ENCODE measurements around the gene CD207. TPM values are rescaled to one million over a fixed set of nuclear protein-coding genes. Genes with fewer than 3 reads are reported as not detected.
"Not testable (repeated sequence)": the region's sequence is repeated elsewhere in the genome, so short reads cannot be mapped to it uniquely, and the experiment has no call there.

The CD207 gene
- under 1 TPM in 1 of 2 donors, not detected in 1; 0.22 TPM for total RNA-seq
- long read RNA-seq, partial matches to known transcripts, result 2 of 2 reads
- long read RNA-seq, other reads (novel, unspliced or antisense), result 0 of 2 reads

DNA sequence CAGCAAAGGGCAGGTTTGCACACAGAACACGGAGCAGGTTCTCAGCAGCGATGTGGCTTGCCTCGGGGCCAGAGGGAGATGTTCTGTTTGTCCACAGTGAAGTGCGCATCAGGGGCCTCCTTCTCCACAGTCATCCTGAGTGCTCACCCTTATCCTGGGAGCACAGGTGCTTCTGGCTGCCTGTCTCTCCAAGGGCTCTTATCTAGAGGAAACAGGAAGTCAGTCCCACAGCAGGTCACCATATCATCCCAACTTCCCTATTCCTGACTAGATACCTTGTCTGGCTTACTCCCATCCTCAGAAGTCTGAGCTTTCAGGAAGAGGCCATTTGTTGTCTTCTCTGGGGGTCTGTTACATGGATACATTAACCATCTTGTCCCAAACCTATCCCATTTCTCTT, at the start of gene CD207:
TSS of gene CD207 (minus strand) at position 174 of the 400 bp plus-strand sequence. CDS start at position 134, 40 bp downstream.
- intact Hi-C loops (cut with DNase I, micrococcal nuclease), result no loop called here
- ATAC-seq, result no peak
- no peak for DNase-seq

DNA sequence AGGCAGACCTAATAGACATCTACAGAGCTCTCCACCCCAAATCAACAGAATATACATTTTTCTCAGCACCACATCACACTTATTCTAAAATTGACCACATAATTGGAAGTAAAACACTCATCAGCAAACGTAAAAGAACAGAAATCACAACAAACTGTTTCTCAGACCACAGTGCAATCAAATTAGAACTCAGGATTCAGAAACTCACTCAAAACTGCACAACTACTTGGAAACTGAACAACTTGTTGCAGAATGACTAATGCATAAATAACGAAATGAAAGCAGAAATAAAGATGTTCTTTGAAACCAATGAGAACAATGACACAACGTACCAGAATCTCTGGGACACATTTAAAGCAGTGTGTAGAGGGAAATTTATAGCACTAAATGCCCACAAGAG, 42.9 kb upstream of the CD207 start:
- ATAC-seq, result not testable (repeated sequence)
- intact Hi-C loops (cut with DNase I, micrococcal nuclease), result loop anchor here in 1 of 2 donors (10.0 kb wide), 1 partner anchor 46 kb away; no protein-coding TSS in a partner anchor

DNA sequence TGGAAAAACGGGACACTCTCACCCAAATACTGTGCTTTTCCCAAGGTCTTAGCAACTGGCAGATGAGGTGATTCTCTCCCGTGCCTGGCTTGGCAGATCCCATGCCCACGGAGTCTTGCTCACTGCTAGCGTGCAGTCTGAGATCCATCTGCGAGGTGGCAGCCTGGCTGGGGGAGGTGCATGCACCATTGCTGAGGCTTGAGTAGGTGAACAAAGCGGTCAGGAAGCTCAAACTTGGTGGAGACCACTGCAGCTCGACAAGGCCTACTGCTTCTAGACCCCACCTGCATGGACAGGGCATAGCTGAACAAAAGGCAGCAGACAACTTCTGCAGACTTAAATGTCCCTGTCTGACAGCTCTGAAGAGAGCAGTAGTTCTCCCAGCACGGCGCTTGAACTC, 40.5 kb upstream of the CD207 start:
- intact Hi-C loops (cut with DNase I, micrococcal nuclease), result loop anchor here in 1 of 2 donors (10.0 kb wide), 1 partner anchor 49 kb away; no protein-coding TSS in a partner anchor
- ATAC-seq, DNase-seq: not testable (repeated sequence)

More for the DNA sequence above, 42.9 kb upstream of the CD207 start:
- not testable (repeated sequence) for DNase-seq

DNA sequence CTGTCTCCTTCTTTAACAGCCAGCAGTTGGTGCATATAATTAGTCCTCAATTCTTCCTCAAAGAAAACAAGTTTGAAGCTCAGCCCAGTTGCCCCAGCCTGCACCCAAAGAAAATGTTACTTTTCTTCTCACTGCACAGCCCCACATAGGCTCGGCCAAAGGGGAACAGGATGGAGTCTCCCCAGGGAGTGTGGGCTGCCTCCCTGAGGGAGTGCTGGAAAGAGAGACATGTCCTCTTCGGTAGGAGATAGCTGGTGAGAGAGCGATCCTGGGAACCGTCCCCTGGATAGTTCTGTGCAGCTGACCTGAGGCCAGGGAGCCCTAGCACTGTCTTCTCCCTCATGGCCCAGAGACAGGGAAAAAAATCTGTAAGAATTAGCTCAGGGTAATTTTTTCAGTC, 37.9 kb upstream of the CD207 start:
- no peak for ATAC-seq
- intact Hi-C loops (cut with DNase I, micrococcal nuclease), result loop anchor here (5.0 to 10.0 kb wide), 3 partner anchors 44 to 74 kb away; no protein-coding TSS in a partner anchor
- DNase-seq, result no peak

DNA sequence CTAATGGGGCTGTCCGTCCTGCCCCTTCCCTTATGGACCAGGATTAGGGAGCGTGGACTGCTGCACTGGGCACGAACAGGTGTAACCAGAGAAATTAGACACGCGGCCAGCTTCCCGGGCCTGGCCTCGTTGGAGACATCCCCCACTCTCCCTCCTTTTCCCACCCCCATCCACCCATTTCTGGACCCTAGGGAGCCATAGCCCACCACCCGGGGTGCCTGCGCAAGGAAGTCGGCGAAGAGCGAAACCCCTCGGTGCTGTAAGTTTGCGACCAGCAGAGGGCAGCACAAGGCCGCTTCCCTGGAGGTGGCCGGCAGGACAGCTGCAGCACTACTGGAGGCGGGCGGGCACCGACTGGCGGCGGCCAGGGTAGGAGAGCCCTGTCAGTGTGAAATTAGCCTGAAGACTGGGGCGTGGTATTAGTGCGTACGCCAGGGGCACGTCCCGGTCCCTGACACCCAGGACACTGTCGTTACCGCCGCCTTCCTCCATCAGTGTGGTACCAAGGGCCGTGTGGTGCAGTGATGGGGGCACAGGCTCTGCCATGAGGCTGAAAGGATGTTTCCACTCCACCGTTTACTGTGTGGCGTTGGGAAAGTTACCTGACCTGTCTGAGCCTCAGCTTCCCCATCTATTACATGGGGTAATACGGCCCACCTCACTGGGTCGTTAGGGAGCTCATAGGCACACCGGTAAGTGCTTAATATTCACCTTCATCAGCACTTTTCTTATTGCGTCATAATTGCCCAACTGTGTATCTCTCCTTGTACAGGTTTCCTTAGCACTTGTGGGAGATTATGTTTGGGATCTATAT, 36.0 kb upstream of the CD207 start:
- peak; percentile 72 to 91 for DNase-seq
- peak; percentile 98 for ATAC-seq
- intact Hi-C loops (cut with DNase I, micrococcal nuclease), result loop anchor here (5.0 to 10.0 kb wide), 3 partner anchors 46 to 76 kb away; no protein-coding TSS in a partner anchor

DNA sequence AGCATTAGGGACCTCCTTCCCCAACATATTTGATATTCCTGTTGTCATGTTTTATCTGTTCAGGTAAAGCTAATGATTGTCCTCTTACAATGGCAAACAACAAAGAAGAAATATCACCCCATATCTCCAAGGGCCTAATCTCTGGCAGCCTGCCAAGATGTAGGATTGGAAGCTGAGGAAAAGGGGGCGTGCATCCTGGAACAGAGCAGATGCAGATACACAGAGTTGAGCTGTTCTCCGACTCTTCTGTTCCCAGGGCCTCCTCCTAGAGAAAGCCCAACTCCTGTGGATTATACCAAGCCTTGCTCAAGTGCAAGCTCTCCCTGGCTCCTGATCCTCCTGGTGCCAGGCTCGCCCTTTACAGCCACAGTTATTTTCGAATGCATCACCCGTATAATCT, 35.2 kb upstream of the CD207 start:
- no peak for DNase-seq
- no peak for ATAC-seq
- intact Hi-C loops (cut with DNase I, micrococcal nuclease), result loop anchor here (5.0 to 10.0 kb wide), 3 partner anchors 47 to 77 kb away; no protein-coding TSS in a partner anchor

DNA sequence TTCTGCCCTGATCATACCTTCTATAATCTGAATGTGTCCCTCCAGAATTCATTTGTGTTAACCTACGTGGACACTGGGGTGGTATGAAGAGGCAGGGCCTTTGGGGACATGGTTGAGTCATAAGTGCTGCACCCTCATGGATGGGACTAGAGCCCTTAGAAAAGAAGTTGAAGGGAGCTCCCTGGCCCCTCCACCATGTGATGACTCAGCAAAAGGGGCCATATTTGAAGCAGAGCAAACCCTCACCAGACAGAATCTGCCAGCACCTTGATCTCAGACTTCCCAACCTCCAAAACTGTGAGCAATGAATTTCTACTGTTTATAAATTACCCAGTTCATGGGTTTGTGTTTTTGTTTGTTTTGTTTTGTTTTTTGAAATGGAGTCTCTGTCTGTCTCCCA, 33.4 kb upstream of the CD207 start:
- intact Hi-C loops (cut with DNase I, micrococcal nuclease), result no loop called here
- DNase-seq (no peak), ATAC-seq (no peak)

DNA sequence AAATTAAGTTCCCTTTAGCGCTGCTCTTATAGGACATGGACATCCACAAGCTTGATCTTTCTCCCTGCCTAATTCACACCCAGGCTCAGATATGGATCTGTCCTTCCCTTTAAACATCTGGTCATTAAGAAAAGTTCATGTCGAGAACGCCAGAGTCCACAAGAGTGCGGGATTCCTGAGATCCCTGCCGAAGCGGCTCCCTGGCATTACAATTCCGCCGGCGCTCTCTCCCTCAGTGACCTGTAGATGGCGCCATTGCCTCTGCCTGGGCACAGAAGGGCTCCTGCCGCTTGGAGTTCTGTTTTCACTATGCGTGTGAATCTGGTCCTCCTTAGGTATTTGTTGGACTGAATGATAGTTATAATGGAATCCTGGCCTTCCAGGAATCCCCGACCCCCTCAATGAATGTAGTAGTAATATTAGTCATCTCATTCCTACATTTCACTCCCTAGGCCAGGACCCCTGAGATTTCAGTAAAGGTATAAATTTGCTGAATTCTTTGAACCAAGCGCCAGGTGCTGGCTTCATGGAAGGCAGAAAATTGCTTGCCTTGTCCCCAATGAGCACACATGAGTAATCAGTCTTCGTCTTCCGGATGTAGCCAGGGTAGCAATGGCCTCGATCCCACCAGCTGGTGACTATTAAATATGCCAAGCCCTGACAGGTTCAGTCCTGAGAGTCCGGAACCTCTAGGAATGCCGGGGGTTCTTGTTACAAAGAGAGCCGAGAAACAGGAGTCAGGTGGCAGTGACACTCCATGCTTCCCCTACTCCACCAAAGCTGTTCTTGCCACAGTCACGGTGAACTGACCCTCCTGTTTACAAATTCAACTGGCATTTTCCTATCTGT, 26.4 kb upstream of the CD207 start:
- intact Hi-C loops (cut with DNase I, micrococcal nuclease), result no loop called here

DNA sequence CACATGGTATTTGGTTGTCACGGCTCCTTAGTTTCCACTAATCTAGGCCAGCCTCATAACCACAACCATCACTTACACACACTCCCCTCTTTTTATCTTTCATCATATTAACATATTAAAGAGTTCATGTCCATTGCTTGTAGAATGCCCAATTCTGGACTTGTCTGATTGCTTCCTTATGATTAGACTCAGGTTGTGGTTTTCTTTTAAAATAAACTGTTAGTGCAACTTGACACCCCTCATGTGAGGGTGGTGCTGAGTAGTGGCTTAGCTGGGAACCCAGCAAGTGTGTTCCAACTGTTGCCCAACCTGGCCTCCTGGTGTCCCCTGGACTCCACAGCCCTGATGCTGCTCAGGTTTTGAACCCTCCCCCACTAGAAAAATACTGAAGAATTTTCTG, 20.1 kb upstream of the CD207 start:
- ATAC-seq, result no peak
- DNase-seq, result no peak
- intact Hi-C loops (cut with DNase I, micrococcal nuclease), result no loop called here

More for the DNA sequence above, 26.4 kb upstream of the CD207 start:
- DNase-seq (peak; percentile 46 to 78), ATAC-seq (peak; percentile 85)

DNA sequence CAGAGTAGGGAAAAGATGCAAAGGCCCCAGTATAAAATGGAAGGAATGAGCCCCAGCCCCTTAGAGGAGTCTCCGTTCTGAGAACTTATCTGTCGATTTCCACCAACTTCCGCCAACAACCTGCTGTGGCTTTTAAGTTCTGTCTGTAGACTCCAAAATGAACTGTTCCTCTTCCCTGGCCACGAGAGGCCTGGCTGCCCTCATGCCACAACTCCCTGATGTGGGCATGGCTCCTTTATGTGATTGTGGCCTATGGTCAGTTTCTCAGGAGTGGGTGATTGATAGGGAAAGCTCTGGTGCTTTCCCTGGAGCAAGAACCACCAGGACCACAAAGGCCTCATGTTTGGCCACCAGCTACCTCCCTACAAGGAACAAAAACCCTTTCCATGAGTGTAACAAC, 18.8 kb upstream of the CD207 start:
- intact Hi-C loops (cut with DNase I, micrococcal nuclease), result no loop called here
- DNase-seq, result no peak
- no peak for ATAC-seq

DNA sequence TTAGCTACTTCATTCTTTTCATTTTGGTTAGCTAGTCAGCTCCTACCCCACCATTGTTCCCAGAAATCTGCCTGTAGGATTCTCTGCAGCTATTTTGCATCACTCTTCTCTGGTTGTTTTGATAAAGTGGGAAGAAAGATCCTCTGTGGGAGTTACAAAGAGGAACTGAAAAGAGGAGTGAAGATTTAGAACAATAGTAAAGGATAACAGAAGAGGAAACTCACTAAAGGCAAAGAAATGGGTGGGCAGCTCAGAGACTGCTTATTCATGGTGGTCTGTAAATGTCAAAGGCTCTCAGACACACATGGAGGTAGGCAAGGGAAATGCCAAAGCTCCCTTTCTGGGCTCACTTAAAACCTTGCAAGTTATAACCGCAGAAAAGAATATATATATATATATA, 17.2 kb upstream of the CD207 start:
- ATAC-seq (no peak), DNase-seq (no peak)
- intact Hi-C loops (cut with DNase I, micrococcal nuclease), result no loop called here

DNA sequence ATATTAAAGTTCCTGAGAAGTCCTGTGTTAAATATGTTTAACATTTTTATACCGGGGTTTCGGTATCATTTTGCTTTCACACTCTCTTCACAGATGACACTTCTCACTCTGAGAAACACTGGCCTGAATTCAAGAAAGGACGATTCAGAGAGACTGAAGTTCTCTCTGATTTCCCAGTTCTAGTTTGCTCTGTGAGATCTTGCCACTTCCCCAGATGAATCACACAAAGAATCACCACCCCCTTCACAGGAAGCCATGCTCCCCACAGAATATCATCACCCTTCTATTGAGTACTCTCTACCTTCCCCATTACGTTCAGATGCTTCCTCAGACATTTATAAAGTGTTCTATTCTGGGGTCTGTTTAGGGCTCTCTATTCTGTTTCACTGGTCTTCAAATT, 16.1 kb upstream of the CD207 start:
- intact Hi-C loops (cut with DNase I, micrococcal nuclease), result no loop called here
- ATAC-seq, result no peak
- no peak for DNase-seq

DNA sequence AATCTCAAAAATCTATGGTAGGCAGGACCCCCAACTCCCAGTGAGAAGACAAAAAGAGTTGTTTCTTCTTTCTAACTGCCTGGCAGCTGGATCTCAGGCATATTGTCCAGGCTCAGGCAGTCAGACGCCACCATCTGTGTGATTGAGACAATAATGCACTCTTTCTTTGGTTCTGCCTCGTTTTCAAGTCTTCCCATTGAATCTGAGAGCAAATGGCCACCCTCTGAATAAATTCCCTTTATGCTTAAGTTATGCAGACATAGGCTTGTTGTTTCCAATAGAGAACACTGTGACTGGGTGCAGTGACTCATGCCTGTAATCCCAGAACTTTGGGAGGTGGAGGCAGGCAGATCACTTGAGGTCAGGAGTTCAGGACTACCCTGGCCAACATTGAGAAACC, 15.3 kb upstream of the CD207 start:
- intact Hi-C loops (cut with DNase I, micrococcal nuclease), result no loop called here

DNA sequence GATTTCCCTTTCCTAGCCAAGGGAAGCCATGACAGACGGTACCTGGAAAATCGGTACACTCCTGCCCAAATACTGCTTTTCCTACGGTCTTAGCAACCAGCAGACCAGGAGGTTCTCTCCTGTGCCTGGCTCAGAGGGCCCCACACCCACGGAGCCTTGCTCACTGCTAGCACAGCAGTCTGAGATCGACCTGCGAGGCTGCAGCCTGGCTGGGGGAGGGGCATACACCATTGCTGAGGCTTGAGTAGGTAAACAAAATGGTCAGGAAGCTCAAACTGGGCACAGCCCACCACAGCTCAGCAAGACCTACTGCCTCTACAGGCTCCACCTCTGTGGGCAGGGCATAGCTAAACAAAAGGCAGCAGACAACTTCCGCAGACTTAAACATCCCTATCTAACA, 6.8 kb upstream of the CD207 start:
- DNase-seq, result no peak
- intact Hi-C loops (cut with DNase I, micrococcal nuclease), result no loop called here
- ATAC-seq, result no peak

More for the DNA sequence above, 15.3 kb upstream of the CD207 start:
- no peak for DNase-seq
- no peak for ATAC-seq

DNA sequence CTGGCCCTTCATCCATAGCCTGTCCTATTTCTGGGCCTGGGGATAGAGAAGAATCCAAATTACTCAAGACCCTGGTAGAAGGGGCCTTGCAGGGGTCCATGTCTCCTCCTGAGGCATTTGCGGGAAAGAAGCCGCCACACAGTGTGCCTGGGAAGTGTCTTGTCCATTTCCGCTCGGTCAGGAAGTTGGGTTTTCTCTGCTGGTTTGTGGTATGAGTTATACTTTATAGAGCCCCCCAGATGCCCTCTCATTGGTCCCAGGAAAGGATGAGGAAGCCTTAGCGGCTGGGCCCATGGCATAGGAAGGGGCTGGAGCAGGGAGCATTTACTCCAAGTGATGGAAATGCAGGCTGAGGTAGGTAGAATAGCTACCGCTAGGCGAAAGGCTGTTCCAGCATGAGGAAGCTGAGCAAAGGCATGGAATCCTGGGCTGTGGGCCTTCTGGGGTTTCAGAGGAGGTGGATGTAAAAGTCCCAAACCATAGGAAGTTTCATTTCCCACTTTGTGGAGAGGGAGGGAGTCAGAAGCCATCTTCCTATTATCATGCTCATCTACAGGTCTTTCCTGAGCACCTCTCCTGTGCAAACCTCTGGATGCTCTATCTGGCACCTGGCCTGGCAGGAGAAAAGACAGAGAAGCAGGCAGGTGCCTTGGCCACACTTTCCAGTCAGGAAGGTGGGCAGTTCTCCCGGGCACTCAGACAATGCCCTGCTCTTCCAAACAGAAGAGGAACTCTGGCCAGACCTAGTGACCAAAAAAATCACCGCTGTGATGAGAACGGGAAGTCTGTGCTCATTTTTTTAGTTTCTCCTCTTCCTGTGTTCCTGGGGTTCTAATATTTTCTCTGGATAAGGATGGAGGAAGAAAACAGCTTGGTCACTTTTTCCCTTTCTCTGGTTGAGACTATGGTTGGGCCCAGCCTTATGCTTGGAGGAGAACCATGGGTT, 2.6 kb upstream of the CD207 start:
- ATAC-seq (no peak), DNase-seq (no peak)
- intact Hi-C loops (cut with DNase I, micrococcal nuclease), result no loop called here

DNA sequence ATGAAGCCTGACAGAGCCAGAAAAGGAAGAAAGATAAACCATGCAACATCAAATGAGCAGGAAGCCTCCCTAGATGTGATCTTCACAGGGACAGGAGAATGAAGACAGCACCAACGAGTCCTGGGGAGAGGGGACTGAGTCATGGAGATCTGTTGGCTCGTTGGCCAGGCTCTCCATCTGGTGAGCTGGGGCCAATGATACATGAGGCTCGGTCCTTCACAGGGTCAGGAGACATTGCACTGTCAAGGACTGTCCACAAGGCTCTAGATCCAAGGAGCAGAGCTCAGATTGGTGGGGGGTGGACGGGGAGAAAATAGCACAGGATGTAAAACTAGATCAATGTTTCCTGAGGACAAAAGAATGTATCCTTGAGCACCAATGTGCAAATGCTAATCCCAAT, 735 bp downstream of the CD207 start:
- intact Hi-C loops (cut with DNase I, micrococcal nuclease), result no loop called here
- ATAC-seq (no peak), DNase-seq (no peak)

DNA sequence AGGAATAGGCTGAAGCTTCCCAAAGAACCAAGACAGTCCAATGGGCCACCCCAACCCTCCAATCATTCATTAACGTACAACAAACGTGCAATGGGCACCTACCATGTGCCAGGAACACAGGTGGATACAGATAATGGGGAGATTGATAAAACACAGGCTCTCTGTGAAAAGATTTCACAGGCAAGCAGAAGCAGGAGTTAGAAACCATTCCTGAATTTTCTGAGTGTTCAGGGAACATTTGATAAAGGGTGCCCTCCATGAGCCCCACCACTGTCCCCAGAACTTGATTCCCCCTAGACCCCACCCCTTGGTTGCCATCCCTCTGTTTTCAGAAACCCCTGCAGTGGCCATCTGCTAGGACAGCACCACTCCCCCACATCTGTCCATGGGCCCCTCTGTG, 1.5 kb downstream of the CD207 start:
- ATAC-seq (no peak), DNase-seq (no peak)
- intact Hi-C loops (cut with DNase I, micrococcal nuclease), result no loop called here

DNA sequence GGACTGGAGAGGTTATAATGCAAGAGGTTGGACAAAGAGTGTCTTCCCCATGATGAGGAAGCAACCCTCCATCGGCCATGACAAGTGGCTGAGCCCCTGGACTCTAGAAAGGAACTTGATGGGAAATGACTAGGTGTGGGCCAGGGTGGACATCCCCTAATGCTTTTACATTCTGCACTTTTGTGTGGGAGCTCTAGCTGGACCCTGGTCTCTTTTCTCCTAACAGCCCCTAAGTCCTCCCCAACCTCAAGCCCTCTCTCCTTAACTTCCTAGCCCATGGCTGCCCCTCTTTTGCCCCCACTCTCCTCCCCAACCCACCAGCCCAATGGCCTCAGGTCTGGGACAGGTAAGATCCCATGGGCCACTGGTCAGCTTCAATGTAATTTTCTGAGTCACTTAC, 2.4 kb downstream of the CD207 start:
- DNase-seq (no peak), ATAC-seq (no peak)
- intact Hi-C loops (cut with DNase I, micrococcal nuclease), result no loop called here

Data from left colon (tissue), 2 donors.